OCI-LY1 (cell line): ENCODE results near the gene PRCD.

Experiments
- EZH2 ChIP-seq: fragments of 200-600 bp; sonication (generic), shearing (Covaris generic); IDR thresholded peaks from 2 replicates; pipeline ENCODE4 v1.8.0; 2017; ENCODE audit warnings: borderline replicate concordance, mixed run types, mild to moderate bottlenecking, antibody characterized with exemption, low read length, moderate library complexity, mixed read lengths
- TF ChIP-seq, protein P1 (sequence below): fragments of 200-600 bp; sonication (generic), shearing (Covaris generic); IDR thresholded peaks from 2 replicates; pipeline ENCODE4 v1.5.1; 2017; ENCODE audit warnings: mild to moderate bottlenecking, antibody characterized with exemption, low read length, moderate library complexity, mixed read lengths

- TF ChIP-seq, protein P1, sequence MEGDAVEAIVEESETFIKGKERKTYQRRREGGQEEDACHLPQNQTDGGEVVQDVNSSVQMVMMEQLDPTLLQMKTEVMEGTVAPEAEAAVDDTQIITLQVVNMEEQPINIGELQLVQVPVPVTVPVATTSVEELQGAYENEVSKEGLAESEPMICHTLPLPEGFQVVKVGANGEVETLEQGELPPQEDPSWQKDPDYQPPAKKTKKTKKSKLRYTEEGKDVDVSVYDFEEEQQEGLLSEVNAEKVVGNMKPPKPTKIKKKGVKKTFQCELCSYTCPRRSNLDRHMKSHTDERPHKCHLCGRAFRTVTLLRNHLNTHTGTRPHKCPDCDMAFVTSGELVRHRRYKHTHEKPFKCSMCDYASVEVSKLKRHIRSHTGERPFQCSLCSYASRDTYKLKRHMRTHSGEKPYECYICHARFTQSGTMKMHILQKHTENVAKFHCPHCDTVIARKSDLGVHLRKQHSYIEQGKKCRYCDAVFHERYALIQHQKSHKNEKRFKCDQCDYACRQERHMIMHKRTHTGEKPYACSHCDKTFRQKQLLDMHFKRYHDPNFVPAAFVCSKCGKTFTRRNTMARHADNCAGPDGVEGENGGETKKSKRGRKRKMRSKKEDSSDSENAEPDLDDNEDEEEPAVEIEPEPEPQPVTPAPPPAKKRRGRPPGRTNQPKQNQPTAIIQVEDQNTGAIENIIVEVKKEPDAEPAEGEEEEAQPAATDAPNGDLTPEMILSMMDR, result no peak
- TF ChIP-seq EZH2, result no peak
These were observed at the start of gene PRCD for GRCh38 chr17:76539631-76540271.
